ENCODE data around the gene DHRSX. TPM values are rescaled to one million over a fixed set of nuclear protein-coding genes. Genes with fewer than 3 reads are reported as not detected.
A peak's percentile ranks its signal among the peaks of the same experiment; 100 is the strongest.
"Not testable (repeated sequence)": the region's sequence is repeated elsewhere in the genome, so short reads cannot be mapped to it uniquely, and the experiment has no call there.

Gene DHRSX
- total and polyA plus RNA-seq, 4 experiments from 2014 or later, result 12.1 to 23.5 (median 16.5) TPM

- no peaks in the 10 kb centered on the region for H3K9me3 ChIP-seq (ENCODE audit: control insufficient read depth in 1 of 2, low read length in 2 of 2)
- H3K4me3 Mint-ChIP-seq, result no peak overlapping the region
- no peak for DNase-seq
- H3K36me3 ChIP-seq (ENCODE audit: insufficient read depth, low read length), result no peaks in the 10 kb centered on the region
- no peak overlapping the region for H3K27ac ChIP-seq (ENCODE audit: low read depth, low read length)
- H3K4me1 Mint-ChIP-seq, result no peaks in the 10 kb centered on the region
- POLR2A ChIA-PET (ENCODE audit: partially characterized antibody), result no interaction called here
- peaks cover 4 to 7% of the 10 kb centered on the region in 2 donors for H3K36me3 Mint-ChIP-seq
- H3K27ac Mint-ChIP-seq, result no peak overlapping the region
- H3K27me3 Mint-ChIP-seq, result no peaks in the 10 kb centered on the region
- no peak overlapping the region for H3K4me3 ChIP-seq (ENCODE audit: low read length in 2 of 2)
- CTCF ChIA-PET (ENCODE audit: partially characterized antibody), result no interaction called here
- intact Hi-C loops (cut with micrococcal nuclease), result no loop called here
- H3K4me1 ChIP-seq (ENCODE audit: insufficient read depth, low read length), result no peaks in the 10 kb centered on the region
- no peaks in the 10 kb centered on the region for H3K27me3 ChIP-seq (ENCODE audit: insufficient read depth, low read length)
- H3K9me3 Mint-ChIP-seq, result peaks cover 0 to 6% (median 0%) of the 10 kb centered on the region in 8 donors
Measured at GRCh38 chrX:2317527-2318055, 183.2 kb downstream of the DHRSX start.

- H3K36me3 Mint-ChIP-seq, result peaks cover 11% of the 10 kb centered on the region in 2 donors
Measured at GRCh38 chrX:2316534-2316933, 184.2 kb downstream of the DHRSX start.

GRCh38 chrX:2315434-2315833 lies 185.3 kb downstream of the DHRSX start:
- Mint-ChIP-seq H3K27me3 (no peaks in the 10 kb centered on the region), H3K4me1 (peaks cover 0 to 3% (median under 1%) of the 10 kb centered on the region in 4 donors), H3K36me3 (peaks cover 17 to 20% of the 10 kb centered on the region in 2 donors), H3K4me3 (no peak overlapping the region), H3K9me3 (peaks cover 0 to 4% (median 0%) of the 10 kb centered on the region in 8 donors), H3K27ac (no peak overlapping the region)
- H3K36me3 ChIP-seq (ENCODE audit: insufficient read depth, low read length), result no peaks in the 10 kb centered on the region
- intact Hi-C loops (cut with micrococcal nuclease), result no loop called here
- CTCF ChIA-PET (ENCODE audit: partially characterized antibody), result no interaction called here
- no peak overlapping the region for H3K4me3 ChIP-seq (ENCODE audit: low read length in 2 of 2)
- POLR2A ChIA-PET (ENCODE audit: partially characterized antibody), result no interaction called here
- H3K9me3 ChIP-seq (ENCODE audit: control insufficient read depth in 1 of 2, low read length in 2 of 2), result no peaks in the 10 kb centered on the region
- H3K27ac ChIP-seq (ENCODE audit: low read depth, low read length), result no peak overlapping the region
- no peaks in the 10 kb centered on the region for H3K27me3 ChIP-seq (ENCODE audit: insufficient read depth, low read length)
- no peaks in the 10 kb centered on the region for H3K4me1 ChIP-seq (ENCODE audit: insufficient read depth, low read length)
- no peak for DNase-seq

More at GRCh38 chrX:2316534-2316933, 184.2 kb downstream of the DHRSX start:
- Mint-ChIP-seq H3K9me3 (peaks cover 0 to 6% (median 0%) of the 10 kb centered on the region in 8 donors), H3K4me1 (no peaks in the 10 kb centered on the region), H3K4me3 (no peak overlapping the region), H3K27ac (no peak overlapping the region), H3K27me3 (no peaks in the 10 kb centered on the region)
- intact Hi-C loops (cut with micrococcal nuclease), result no loop called here
- no peaks in the 10 kb centered on the region for H3K27me3 ChIP-seq (ENCODE audit: insufficient read depth, low read length)
- no peak overlapping the region for H3K27ac ChIP-seq (ENCODE audit: low read depth, low read length)
- CTCF ChIA-PET (ENCODE audit: partially characterized antibody), result no interaction called here
- H3K36me3 ChIP-seq (ENCODE audit: insufficient read depth, low read length), result no peaks in the 10 kb centered on the region
- no peak overlapping the region for H3K4me3 ChIP-seq (ENCODE audit: low read length in 2 of 2)
- no peak for DNase-seq
- POLR2A ChIA-PET (ENCODE audit: partially characterized antibody), result no interaction called here
- H3K4me1 ChIP-seq (ENCODE audit: insufficient read depth, low read length), result no peaks in the 10 kb centered on the region
- no peaks in the 10 kb centered on the region for H3K9me3 ChIP-seq (ENCODE audit: control insufficient read depth in 1 of 2, low read length in 2 of 2)

- Mint-ChIP-seq H3K4me3 (no peak overlapping the region), H3K36me3 (peaks cover 19 to 23% of the 10 kb centered on the region in 2 donors), H3K4me1 (peaks cover 0 to 3% (median 2%) of the 10 kb centered on the region in 4 donors), H3K9me3 (peaks cover 0 to 4% (median 0%) of the 10 kb centered on the region in 8 donors), H3K27me3 (no peaks in the 10 kb centered on the region), H3K27ac (no peak overlapping the region)
- intact Hi-C loops (cut with micrococcal nuclease), result no loop called here
- ChIA-PET CTCF (ENCODE audit: partially characterized antibody) (no interaction called here), POLR2A (ENCODE audit: partially characterized antibody) (no interaction called here)
- no peaks in the 10 kb centered on the region for H3K9me3 ChIP-seq (ENCODE audit: control insufficient read depth in 1 of 2, low read length in 2 of 2)
- no peak overlapping the region for H3K4me3 ChIP-seq (ENCODE audit: low read length in 2 of 2)
- no peaks in the 10 kb centered on the region for H3K27me3 ChIP-seq (ENCODE audit: insufficient read depth, low read length)
- H3K27ac ChIP-seq (ENCODE audit: low read depth, low read length), result no peak overlapping the region
- no peak for DNase-seq
- H3K4me1 ChIP-seq (ENCODE audit: insufficient read depth, low read length), result no peaks in the 10 kb centered on the region
- H3K36me3 ChIP-seq (ENCODE audit: insufficient read depth, low read length), result no peaks in the 10 kb centered on the region
Measured at GRCh38 chrX:2314831-2315365, 185.9 kb downstream of the DHRSX start.

- Histone ChIP-seq H3K4me3 (ENCODE audit: low read length in 2 of 2) (no peak overlapping the region), H3K4me1 (ENCODE audit: insufficient read depth, low read length) (no peaks in the 10 kb centered on the region), H3K27ac (ENCODE audit: low read depth, low read length) (no peak overlapping the region), H3K27me3 (ENCODE audit: insufficient read depth, low read length) (no peaks in the 10 kb centered on the region), H3K9me3 (ENCODE audit: control insufficient read depth in 1 of 2, low read length in 2 of 2) (no peaks in the 10 kb centered on the region), H3K36me3 (ENCODE audit: insufficient read depth, low read length) (no peaks in the 10 kb centered on the region)
- Mint-ChIP-seq H3K27me3 (no peaks in the 10 kb centered on the region), H3K36me3 (peaks cover 20 to 23% of the 10 kb centered on the region in 2 donors), H3K4me3 (no peak overlapping the region), H3K27ac (peak overlapping the region in 1 of 7 donors; percentile 35), H3K4me1 (peaks cover 0 to 3% (median 2%) of the 10 kb centered on the region in 4 donors), H3K9me3 (peaks cover 0 to 4% (median 0%) of the 10 kb centered on the region in 8 donors)
- CTCF ChIA-PET (ENCODE audit: partially characterized antibody), result no interaction called here
- DNase-seq, result no peak
- POLR2A ChIA-PET (ENCODE audit: partially characterized antibody), result no interaction called here
- intact Hi-C loops (cut with micrococcal nuclease), result no loop called here
Measured at GRCh38 chrX:2313864-2314640, 186.7 kb downstream of the DHRSX start.

GRCh38 chrX:2312061-2312591 lies 188.7 kb downstream of the DHRSX start:
- H3K4me3 Mint-ChIP-seq; H3K4me3 ChIP-seq (ENCODE audit: low read length in 2 of 2); intact Hi-C loops (cut with micrococcal nuclease); H3K27ac ChIP-seq (ENCODE audit: low read depth, low read length); POLR2A ChIA-PET (ENCODE audit: partially characterized antibody); DNase-seq; H3K4me1 Mint-ChIP-seq; CTCF ChIA-PET (ENCODE audit: partially characterized antibody); H3K36me3 ChIP-seq (ENCODE audit: insufficient read depth, low read length); H3K9me3 ChIP-seq (ENCODE audit: control insufficient read depth in 1 of 2, low read length in 2 of 2); H3K27me3 ChIP-seq (ENCODE audit: insufficient read depth, low read length); H3K27me3 Mint-ChIP-seq; H3K4me1 ChIP-seq (ENCODE audit: insufficient read depth, low read length); H3K9me3 Mint-ChIP-seq: not testable (repeated sequence)
- Mint-ChIP-seq H3K27ac (peak overlapping the region in 2 of 7 donors; percentile 26 to 68), H3K36me3 (peaks cover 19 to 33% of the 10 kb centered on the region in 2 donors)

- no peaks in the 10 kb centered on the region for H3K9me3 ChIP-seq (ENCODE audit: control insufficient read depth in 1 of 2, low read length in 2 of 2)
- POLR2A ChIA-PET (ENCODE audit: partially characterized antibody), result no interaction called here
- Mint-ChIP-seq H3K4me1 (peaks cover 0 to 3% (median 2%) of the 10 kb centered on the region in 4 donors), H3K36me3 (peaks cover 25 to 37% of the 10 kb centered on the region in 2 donors), H3K27ac (no peak overlapping the region), H3K27me3 (no peaks in the 10 kb centered on the region), H3K4me3 (no peak overlapping the region), H3K9me3 (peaks cover 0 to 4% (median 0%) of the 10 kb centered on the region in 8 donors)
- no peak overlapping the region for H3K4me3 ChIP-seq (ENCODE audit: low read length in 2 of 2)
- no peaks in the 10 kb centered on the region for H3K27me3 ChIP-seq (ENCODE audit: insufficient read depth, low read length)
- peaks cover 3% of the 10 kb centered on the region for H3K36me3 ChIP-seq (ENCODE audit: insufficient read depth, low read length)
- CTCF ChIA-PET (ENCODE audit: partially characterized antibody), result no interaction called here
- intact Hi-C loops (cut with micrococcal nuclease), result no loop called here
- DNase-seq, result no peak
- H3K4me1 ChIP-seq (ENCODE audit: insufficient read depth, low read length), result no peaks in the 10 kb centered on the region
- no peak overlapping the region for H3K27ac ChIP-seq (ENCODE audit: low read depth, low read length)
Measured at GRCh38 chrX:2311501-2311900, 189.3 kb downstream of the DHRSX start.

Measured in CD4-positive, alpha-beta memory T cell (primary cell).